Ascending aorta (tissue), 2 donors: ENCODE measurements around the gene PARD3B. TPM values are rescaled to one million over a fixed set of nuclear protein-coding genes. Genes with fewer than 3 reads are reported as not detected.

Experiments
- DNase-seq, 2 donors: peaks; one replicate each; pipeline ENCODE4 v3.0.0-alpha.2; 2019; ENCODE audit warnings: low spot score in 2 of 2
- H3K27ac ChIP-seq, 2 donors: fragments of 200-600 bp; sonication (generic); one replicate each; pipeline ENCODE4 v1.5.1; 2016 to 2017; ENCODE audit warnings: mild to moderate bottlenecking in 1 of 2
- H3K27me3 ChIP-seq: fragments of 200-600 bp; sonication (generic); one replicate; pipeline ENCODE4 v1.5.1; 2017
- H3K36me3 ChIP-seq, 2 donors: fragments of 200-600 bp; sonication (generic); one replicate each; pipeline ENCODE4 v1.5.1; 2016
- H3K4me1 ChIP-seq, 2 donors: fragments of 200-600 bp; sonication (generic); one replicate each; pipeline ENCODE4 v1.5.1; 2016 to 2017; ENCODE audit warnings: mild to moderate bottlenecking in 1 of 2
- H3K4me3 ChIP-seq, 2 donors: fragments of 200-600 bp; sonication (generic); one replicate each; pipeline ENCODE4 v1.5.1; 2016 to 2017; ENCODE audit warnings: mild to moderate bottlenecking in 1 of 2
- H3K9me3 ChIP-seq, 2 donors: fragments of 200-600 bp; sonication (generic); one replicate each; pipeline ENCODE4 v1.5.1; 2016
- intact Hi-C: fragments of 100-400 bp; cut with DNase I; formaldehyde crosslinking; loops from one replicate; pipeline ENCODE4 v1.15.1; 2023
- total RNA-seq: library from RNA; depleted of rRNA; stranded (reverse); fragments of >200 nt; gene quantifications from one replicate; pipeline ENCODE4 v1.1.0, GENCODE V29; 2016
- TF ChIP-seq, protein P1 (sequence below), 3 experiments: fragments of 200-600 bp in 2 of 3; fragments of 450-650 bp in 1 of 3; sonication (generic) in 2 of 3; IDR thresholded peaks; one replicate each; pipeline ENCODE4 v1.5.1; 2016 to 2019; ENCODE audit warnings: antibody characterized with exemption in 3 of 3, mild to moderate bottlenecking in 1 of 3, moderate library complexity in 1 of 3

Gene PARD3B
- total RNA-seq, 1 donor from 2014 or later = 9.5 TPM

DNA sequence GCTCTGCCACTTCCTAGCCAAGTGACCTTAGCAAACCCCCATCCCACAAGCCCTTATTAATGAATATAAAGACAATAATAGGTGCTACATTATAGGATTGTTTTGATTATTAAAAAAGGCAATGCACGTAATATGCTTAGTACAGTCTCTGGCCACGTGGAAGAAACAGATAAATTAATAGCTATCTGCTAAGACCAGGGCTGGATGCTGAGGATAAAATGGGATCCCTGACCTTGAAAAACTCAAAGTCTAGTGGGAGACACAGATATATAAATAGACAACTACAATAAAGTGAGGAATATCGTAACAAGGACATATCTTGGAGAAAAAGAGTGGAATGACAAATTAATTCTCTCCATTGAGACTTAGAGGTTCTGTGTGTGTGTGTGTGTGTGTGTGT lies 29.9 kb upstream of the PARD3B start:
- H3K9me3 ChIP-seq = no peaks in the 10 kb centered on the region
- H3K4me1 ChIP-seq = no peaks in the 10 kb centered on the region
- intact Hi-C loops = no loop called here
- TF ChIP-seq, protein P1, sequence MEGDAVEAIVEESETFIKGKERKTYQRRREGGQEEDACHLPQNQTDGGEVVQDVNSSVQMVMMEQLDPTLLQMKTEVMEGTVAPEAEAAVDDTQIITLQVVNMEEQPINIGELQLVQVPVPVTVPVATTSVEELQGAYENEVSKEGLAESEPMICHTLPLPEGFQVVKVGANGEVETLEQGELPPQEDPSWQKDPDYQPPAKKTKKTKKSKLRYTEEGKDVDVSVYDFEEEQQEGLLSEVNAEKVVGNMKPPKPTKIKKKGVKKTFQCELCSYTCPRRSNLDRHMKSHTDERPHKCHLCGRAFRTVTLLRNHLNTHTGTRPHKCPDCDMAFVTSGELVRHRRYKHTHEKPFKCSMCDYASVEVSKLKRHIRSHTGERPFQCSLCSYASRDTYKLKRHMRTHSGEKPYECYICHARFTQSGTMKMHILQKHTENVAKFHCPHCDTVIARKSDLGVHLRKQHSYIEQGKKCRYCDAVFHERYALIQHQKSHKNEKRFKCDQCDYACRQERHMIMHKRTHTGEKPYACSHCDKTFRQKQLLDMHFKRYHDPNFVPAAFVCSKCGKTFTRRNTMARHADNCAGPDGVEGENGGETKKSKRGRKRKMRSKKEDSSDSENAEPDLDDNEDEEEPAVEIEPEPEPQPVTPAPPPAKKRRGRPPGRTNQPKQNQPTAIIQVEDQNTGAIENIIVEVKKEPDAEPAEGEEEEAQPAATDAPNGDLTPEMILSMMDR (IDR thresholded peaks at IDR 0.05) = no peak
- no peaks in the 10 kb centered on the region for H3K36me3 ChIP-seq
- no peak overlapping the region for H3K27ac ChIP-seq
- H3K4me3 ChIP-seq = no peak overlapping the region
- no peak for DNase-seq
- H3K27me3 ChIP-seq = no peaks in the 10 kb centered on the region

DNA sequence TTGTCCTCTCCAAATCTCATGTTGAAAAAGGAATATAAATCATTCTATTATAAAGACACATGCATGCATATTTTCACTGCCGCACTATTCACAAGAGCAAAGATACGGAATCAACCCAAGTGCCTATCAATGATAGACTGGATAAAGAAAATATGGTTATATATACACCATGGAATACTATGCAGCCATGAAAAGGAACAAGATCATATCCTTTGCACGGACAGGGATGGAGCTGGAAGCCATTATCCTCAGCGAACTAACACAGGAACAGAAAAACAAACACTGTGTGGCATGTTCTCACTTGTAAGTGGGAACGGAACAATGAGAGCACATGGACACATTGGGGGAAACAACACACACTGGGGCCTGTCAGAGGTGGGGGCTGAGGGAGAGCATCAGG lies 28.1 kb upstream of the PARD3B start:
- H3K36me3 ChIP-seq = no peaks in the 10 kb centered on the region
- H3K4me1 ChIP-seq = no peaks in the 10 kb centered on the region
- no peak for DNase-seq
- no peaks in the 10 kb centered on the region for H3K27me3 ChIP-seq
- H3K4me3 ChIP-seq = no peak overlapping the region
- no peaks in the 10 kb centered on the region for H3K9me3 ChIP-seq
- TF ChIP-seq, protein P1 (IDR thresholded peaks at IDR 0.05) = no peak
- no peak overlapping the region for H3K27ac ChIP-seq
- intact Hi-C loops = no loop called here

DNA sequence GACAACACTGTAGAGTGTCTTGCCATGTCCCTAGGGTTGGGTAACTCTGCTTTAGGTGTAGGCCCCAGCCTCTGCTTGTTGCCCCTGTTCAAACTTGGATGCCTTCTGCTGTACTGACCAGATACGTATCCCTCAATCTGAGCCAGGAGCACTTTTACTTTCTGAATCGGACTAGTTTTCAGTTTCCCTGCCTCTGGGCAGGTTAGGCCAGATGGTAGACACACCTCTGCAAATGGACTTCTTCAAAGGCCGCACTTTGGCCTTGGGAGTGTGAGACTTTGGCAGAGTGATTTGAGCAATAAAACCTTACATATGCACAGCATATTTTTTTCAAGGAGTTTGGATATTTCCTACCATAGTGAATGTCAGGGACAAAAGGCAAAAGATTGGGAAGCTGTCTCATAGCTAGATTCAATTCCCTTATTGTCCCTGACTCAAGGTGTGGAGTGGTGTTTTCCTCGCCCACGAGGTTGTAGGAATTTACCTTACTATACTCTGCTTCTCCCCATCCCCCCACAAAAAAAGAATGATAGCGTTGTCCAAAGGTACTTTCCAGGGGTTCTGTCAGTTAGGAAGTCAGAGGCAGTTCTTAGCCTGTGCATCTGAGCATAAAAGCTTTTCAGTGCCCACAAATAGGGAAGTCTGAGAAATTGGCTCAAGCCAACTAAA lies 15.3 kb upstream of the PARD3B start:
- no peak overlapping the region for H3K27ac ChIP-seq
- TF ChIP-seq, protein P1 (IDR thresholded peaks at IDR 0.05) = no peak
- no peaks in the 10 kb centered on the region for H3K36me3 ChIP-seq
- H3K9me3 ChIP-seq = no peaks in the 10 kb centered on the region
- H3K27me3 ChIP-seq = no peaks in the 10 kb centered on the region
- no peak for DNase-seq
- intact Hi-C loops = no loop called here
- H3K4me3 ChIP-seq = no peak overlapping the region
- no peaks in the 10 kb centered on the region for H3K4me1 ChIP-seq

DNA sequence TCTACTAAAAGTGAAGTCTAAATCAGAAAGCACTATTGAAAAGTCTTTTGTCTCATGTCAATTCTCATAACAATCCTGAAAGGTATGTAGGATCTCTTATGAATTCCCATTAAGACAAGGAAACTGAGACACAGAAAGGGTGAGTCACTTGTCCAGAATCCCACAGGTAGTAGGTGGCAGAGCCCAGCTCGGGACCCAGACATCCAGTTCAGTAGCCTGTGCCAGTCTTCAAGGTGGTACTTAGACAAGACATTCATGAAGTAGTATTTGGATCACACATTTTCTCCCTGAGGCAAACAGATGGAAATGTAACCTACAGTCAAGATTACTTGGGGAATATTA lies 14.8 kb upstream of the PARD3B start:
- TF ChIP-seq, protein P1 (IDR thresholded peaks at IDR 0.05) = no peak
- Histone ChIP-seq H3K4me3 (no peak overlapping the region), H3K36me3 (no peaks in the 10 kb centered on the region), H3K9me3 (no peaks in the 10 kb centered on the region), H3K4me1 (no peaks in the 10 kb centered on the region), H3K27me3 (no peaks in the 10 kb centered on the region), H3K27ac (no peak overlapping the region)
- DNase-seq = no peak
- intact Hi-C loops = no loop called here

DNA sequence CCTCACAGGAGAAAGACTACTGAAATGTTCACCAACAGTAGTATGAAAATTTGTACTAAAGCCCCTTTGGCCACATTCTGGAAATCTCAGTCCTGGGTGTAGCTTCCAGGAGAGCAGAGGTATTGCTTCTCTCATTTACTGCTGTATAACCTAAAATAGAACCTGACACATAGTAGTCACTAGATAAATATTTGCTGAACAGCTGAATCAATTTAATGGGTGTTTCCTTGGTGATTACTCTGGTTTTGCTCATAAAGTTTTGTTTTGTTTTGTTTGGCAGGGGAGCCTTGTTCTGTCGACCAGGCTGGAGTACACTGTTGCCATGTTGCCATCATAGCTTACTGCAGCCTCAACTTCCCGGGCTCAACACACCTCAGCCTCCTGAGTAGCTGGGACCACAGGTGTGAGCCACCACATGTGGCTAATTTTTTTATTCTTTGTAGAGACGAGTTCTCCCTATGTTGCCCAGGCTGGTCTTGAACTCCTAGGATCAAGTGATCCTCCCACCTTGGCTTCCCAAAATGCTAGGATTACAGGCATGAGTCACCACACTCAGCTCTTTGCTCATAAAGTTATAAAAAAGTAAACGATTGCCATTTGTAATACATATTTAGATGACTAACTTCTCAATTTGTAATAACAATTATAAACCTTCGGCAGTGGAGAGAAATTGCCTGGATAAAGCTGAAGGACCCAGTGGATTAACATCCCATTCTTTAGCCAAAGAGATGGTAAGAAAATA lies 11.5 kb upstream of the PARD3B start:
- H3K9me3 ChIP-seq = no peaks in the 10 kb centered on the region
- H3K4me1 ChIP-seq = no peaks in the 10 kb centered on the region
- no peak overlapping the region for H3K27ac ChIP-seq
- intact Hi-C loops = no loop called here
- TF ChIP-seq, protein P1 (IDR thresholded peaks at IDR 0.05) = no peak
- H3K36me3 ChIP-seq = no peaks in the 10 kb centered on the region
- no peak overlapping the region for H3K4me3 ChIP-seq
- no peaks in the 10 kb centered on the region for H3K27me3 ChIP-seq
- no peak for DNase-seq
